Measurements from ENCODE around the gene FMN2.

FMN2 gene

GRCh38 chr1:240457203-240457602, 365.5 kb downstream of the FMN2 start:
- no peak for DNase-seq

GRCh38 chr1:240462277-240462676, 370.6 kb downstream of the FMN2 start:
- DNase-seq = no peak

GRCh38 chr1:240462766-240463395, 371.2 kb downstream of the FMN2 start:
- DNase-seq = no peak

- no peak for DNase-seq
Observed at GRCh38 chr1:240464099-240464498, 372.4 kb downstream of the FMN2 start.

DNA sequence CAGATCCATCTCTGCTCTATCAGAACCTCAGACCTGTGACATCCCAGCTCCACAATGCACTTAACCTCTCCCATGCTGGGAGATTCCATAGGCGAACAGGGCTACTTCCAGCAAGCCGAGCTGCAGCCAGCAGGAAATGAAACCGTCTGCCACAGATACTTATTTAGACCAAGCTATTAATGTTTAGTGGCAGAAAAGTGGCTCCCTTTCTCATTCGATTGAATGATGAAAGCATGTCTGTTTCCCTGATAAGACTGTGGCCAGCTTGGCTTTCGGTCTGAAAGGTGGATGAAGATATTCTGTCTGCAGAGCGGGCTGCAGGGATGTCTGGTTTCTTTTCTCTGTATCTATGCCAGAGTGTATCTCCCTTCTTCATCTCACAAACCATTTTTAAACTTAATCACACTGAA, 373.9 kb downstream of the FMN2 start:
- DNase-seq = no peak

DNA sequence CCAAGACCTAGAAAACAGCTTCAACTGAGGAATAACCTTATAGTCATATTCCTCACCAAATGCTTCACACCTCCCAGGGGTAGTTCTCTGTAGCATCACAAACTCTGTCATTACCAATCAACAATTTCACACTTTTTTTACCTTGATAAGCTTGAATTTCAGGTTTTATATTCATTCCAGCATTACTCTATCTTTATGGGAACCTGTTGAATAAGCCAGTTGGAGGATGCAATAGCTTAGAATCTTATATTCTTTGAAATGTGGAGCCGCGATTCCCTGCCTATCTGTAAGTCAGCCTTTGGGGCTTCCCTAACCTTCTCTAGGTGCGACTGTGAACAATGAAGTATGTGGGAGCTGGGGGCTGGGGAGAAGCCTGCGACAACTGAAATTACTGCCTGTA, 374.8 kb downstream of the FMN2 start:
- no peak for DNase-seq

- no peak for DNase-seq
Observed at GRCh38 chr1:240467895-240468294, 376.2 kb downstream of the FMN2 start.

- DNase-seq = no peak
Observed at GRCh38 chr1:240468656-240469055, 377.0 kb downstream of the FMN2 start.

DNA sequence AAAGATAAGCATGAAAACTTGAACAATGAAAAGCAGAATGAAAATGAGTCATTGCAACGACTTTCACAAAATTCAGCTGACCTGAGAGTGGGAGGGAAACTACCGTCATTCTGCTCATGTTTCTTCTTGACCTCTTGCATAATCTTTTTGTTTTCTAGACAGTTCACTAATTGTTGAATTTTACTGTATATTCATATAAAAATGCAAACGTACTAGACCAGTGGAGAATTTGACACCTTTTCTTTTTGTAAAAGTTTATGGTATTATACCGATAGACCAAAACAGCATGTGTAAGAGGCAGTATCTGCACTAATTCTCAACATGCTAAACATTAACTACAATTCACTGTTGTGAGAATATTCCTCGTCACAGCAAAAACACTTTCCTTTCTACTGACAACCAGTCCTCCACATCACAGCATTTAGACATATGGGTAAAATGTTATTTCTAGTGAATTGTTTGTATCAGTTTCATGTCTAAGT, 382.5 kb downstream of the FMN2 start:
- no peak for DNase-seq

DNA sequence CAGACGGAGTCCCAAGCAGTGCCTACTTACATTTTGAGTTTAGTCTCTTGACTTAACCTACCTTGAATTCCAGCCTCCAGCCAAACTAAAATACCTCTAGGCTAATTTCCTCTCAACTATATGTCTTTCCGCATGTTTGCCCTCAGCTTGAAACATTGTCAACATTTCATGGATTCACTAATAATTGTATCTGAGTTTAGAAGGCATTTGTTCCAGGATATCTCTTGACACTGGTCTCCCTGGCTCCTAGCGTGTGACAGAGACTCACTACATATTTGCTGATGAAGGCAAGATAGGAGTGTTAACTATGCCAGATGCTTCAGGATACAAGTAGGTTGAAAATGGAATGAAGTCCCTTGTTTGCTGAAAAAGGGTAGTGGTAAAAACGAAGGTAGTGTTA, 384.1 kb downstream of the FMN2 start:
- no peak for DNase-seq

DNA sequence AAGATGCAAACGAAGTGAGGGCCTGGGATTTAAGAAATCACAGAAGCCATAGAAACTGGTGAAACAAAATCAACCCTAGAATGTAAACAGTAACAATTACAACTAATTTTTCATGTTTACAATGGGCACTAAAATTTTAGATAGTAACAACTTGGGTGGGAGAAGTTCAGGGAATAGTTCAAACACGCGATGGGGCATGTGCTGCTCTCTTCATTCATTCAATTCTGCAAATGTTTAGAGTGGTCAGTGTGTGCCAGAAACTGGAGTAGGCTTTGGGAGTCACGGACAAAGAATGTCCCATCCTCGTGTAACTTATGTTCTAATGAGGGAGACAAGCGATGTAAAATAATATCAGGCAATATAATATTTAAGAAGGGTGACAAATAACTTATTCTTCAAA, 386.9 kb downstream of the FMN2 start:
- DNase-seq = no peak

- DNase-seq = no peak
Observed at GRCh38 chr1:240484804-240485443, 393.2 kb downstream of the FMN2 start.

DNA sequence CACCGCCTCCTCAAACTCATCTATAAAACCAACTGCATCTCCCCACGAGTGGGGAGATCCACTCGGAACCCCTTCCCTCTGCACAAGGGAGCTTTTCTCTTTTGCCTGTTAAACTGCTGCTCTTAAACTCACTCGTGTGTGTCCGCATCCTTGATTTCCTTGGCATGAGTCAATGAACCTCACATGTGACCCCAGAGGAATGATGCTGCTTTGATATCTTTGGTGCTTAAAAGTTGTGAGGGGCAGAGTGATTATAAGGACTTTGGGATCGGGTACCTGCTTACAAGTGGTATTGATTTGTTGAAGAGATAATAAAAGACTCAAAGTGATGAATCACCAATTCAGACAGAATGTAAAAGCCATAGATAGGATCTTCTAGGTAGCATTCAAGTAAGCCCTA, 394.9 kb downstream of the FMN2 start:
- DNase-seq = no peak

DNA sequence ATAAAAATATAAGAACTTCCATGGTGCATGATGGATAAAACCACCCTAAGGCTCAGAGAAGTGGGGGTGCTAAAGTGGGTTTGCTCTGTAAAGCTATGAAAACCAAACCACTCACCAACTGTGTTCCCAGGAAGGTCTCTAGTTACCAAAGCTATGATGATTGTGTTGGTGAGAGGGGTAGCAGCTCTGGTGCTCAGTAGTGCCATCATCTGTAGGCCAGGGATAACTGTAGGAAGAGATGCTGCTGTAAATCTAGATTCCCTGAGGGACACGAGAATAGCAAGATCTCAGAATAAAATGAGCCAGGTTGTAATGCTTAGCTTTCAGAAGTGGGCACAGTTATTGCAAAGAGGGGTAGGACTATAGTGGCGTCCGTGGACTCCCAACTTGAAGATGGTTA, 395.8 kb downstream of the FMN2 start:
- DNase-seq = no peak

GRCh38 chr1:240491156-240491555, 399.5 kb downstream of the FMN2 start:
- DNase-seq = no peak

DNA sequence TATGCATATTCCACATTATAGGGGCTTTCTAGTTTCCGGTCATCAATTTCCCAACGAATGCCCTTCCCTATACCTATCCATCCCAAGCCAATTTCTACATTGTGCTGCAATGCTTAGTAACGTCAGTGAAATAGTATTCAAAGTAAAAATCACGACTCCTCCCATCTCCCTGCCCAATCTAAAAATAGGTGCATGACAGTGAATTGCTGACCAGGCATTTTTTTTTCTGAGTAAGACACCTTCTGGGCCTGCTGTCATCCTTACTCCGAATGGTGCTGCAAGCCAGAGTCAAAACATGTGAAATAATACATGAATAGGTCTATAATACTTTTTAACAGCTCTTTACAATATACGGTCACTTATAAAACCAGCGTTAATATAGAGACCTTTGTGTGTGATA, 400.1 kb downstream of the FMN2 start:
- DNase-seq = no peak

DNA sequence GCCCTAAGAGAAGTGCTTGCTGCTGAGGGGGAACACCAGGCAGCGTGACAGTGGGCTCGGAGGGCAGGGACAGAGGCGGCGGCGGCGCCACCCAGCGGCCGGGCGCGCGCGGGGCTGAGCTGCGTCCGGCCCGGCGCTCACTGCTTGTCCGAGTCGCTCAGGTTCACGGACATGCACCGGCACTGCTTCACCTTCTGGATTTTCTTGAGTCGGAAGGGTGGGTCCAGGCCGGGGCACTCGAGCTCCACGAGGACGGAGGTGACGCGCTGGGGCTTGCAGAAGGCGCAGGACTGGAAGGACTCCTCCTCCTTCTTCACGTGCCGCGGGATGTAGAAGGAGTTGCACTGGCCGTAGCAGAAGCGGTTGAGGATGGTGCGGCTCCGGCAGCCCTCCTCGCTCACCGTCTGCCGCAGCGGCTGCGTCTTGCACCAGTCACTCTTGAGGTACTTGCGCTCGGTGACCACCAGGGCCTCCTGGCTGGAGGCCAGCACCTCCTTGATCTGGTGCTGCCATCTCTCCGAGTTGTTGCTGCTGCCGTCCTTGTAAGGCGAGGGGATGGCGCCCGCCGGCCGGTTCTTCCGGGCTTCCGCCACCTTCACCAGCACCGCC, 401.3 kb downstream of the FMN2 start:
- no peak for DNase-seq

DNA sequence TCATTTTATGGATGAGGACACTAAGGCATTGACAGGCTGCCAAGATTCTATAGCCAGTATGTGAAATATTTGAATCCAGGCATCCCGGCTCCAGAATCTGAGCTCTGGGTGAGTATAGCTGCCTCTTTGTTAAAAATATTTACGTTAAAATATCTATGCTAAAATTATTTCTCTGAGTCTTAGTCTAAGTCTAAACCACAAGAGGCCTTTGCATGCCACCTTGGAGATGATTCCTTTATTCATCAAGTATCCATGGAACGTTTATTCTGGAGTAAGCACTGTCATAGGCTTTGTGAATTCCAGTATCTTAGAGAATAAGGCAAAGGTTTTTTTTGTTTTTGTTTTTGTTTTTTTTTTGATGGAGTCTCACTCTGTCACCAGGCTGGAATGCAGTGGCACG, 403.9 kb downstream of the FMN2 start:
- DNase-seq = no peak

GRCh38 chr1:240496356-240496755, 404.7 kb downstream of the FMN2 start:
- DNase-seq = no peak

DNA sequence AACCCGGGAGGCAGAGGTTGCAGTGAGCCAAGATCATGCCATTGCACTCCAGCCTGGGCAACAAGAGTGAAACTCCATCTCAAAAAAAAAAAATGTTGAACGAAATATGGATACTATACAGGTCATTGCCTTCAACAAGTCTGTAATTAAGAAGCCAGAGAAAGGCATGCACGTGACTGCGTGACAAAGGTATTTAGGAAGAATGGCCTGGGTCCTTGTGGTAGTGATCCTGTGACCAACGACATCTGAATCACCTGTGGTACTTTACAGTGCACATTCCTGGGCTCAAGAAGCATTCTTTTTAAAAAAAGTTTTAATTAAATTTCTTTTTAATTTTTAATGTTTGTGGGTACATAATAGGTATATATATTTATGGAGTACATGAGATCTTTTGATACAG, 405.3 kb downstream of the FMN2 start:
- no peak for DNase-seq

GRCh38 chr1:240497908-240498307, 406.2 kb downstream of the FMN2 start:
- DNase-seq = no peak

- DNase-seq = no peak
Observed at GRCh38 chr1:240498335-240498734, 406.7 kb downstream of the FMN2 start.

DNA sequence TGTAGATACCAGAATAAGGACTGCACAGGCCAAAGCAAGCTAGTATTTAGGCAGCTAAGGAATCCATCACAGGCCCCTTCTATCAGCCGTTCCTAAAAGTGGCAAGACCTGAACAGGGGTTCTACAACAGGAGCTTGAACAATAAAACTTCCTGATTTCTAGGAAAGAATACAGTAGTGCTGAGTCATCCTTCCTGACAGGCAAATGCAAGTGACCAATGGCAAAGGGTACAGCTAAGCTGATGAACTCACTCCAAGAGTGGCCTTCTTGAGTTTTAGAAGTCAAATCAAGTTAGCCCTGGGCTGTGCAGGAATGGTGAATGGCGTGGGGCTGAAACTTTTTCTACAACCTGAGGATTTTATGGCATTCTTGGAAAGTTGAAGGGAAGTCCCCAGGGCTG, 407.3 kb downstream of the FMN2 start:
- DNase-seq = no peak

DNA sequence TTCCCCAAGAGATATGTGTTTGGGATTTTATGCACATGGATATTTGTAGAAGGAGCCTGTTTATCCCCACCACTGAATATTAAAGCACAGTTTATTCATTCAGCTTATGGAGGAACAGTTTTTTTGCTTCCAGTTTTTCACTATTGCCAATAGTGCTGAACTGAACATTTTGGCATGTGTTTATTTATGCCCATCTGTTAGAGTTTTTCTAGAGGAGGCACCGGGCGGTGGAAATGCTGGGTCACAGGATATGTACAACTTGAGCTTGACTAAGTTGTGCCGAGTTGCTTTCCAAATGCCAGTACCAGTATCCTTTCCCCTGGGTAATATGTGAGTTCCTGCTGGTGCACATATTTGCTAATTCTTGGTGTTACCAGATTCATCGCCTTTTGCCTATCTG, 409.0 kb downstream of the FMN2 start:
- DNase-seq = peak; percentile 17

GRCh38 chr1:240501115-240501514, 409.4 kb downstream of the FMN2 start:
- DNase-seq = no peak

All from NCI-H1694 (cell line).